ENCODE data around the gene RETREG3.
"Not testable (repeated sequence)": the region's sequence is repeated elsewhere in the genome, so short reads cannot be mapped to it uniquely, and the experiment has no call there.

Gene RETREG3

GRCh38 chr17:42555122-42555622 lies 54.0 kb downstream of the RETREG3 start:
- TF ChIP-seq CTCF (IDR thresholded peaks at IDR 0.05): no peak

- TF ChIP-seq CTCF (IDR thresholded peaks at IDR 0.05): no peak
These were observed 54.7 kb downstream of the RETREG3 start for GRCh38 chr17:42554250-42555121.

GRCh38 chr17:42553866-42554249 lies 55.3 kb downstream of the RETREG3 start:
- peak; percentile 46; the same call in 1 of the 2 replicates for TF ChIP-seq CTCF (IDR thresholded peaks at IDR 0.05)

GRCh38 chr17:42553161-42553818 lies 55.9 kb downstream of the RETREG3 start:
- TF ChIP-seq CTCF (IDR thresholded peaks at IDR 0.05): no peak

GRCh38 chr17:42552736-42553135 lies 56.4 kb downstream of the RETREG3 start, which contains the start of gene HSD17B1:
Gene HSD17B1 (plus strand): TSS chr17:42552923. CDS start chr17:42552934, 11 bp downstream.
- not testable (repeated sequence) for TF ChIP-seq CTCF (IDR thresholded peaks at IDR 0.05)

GRCh38 chr17:42548993-42549755 lies 60.0 kb downstream of the RETREG3 start:
- TF ChIP-seq CTCF (IDR thresholded peaks at IDR 0.05): no peak
